Trophoblast cell (in vitro differentiated cells and primary cell): Measurements from ENCODE around the gene SRCIN1.
"Not testable (repeated sequence)": the region's sequence is repeated elsewhere in the genome, so short reads cannot be mapped to it uniquely, and the experiment has no call there.

Source experiments
- DNase-seq, 2 donors: peaks; one replicate each; pipeline ENCODE4 v3.0.0-alpha.2; 2016
- H2AFZ ChIP-seq: 2 replicates; pipeline ENCODE4 v1.6.1; 2013; ENCODE audit warnings: low read length, moderate library complexity, mild to moderate bottlenecking; ENCODE audit not compliant: insufficient read depth, poor library complexity
- H2AK5ac ChIP-seq: 2 replicates; pipeline ENCODE4 v1.6.1; 2013; ENCODE audit warnings: mild to moderate bottlenecking, low read length
- H2BK120ac ChIP-seq: 2 replicates; pipeline ENCODE4 v1.6.1; 2013; ENCODE audit warnings: low read length, mild to moderate bottlenecking, moderate library complexity; ENCODE audit not compliant: insufficient read depth, poor library complexity
- H2BK12ac ChIP-seq: 2 replicates; pipeline ENCODE4 v1.6.1; 2013; ENCODE audit warnings: mild to moderate bottlenecking, low read length, moderate library complexity
- H2BK5ac ChIP-seq: 2 replicates; pipeline ENCODE4 v1.6.1; 2013; ENCODE audit warnings: low read length, low read depth, moderate library complexity, mild to moderate bottlenecking; ENCODE audit not compliant: poor library complexity
- H3K14ac ChIP-seq: 2 replicates; pipeline ENCODE4 v1.6.1; 2013; ENCODE audit warnings: mild to moderate bottlenecking, low read length
- H3K18ac ChIP-seq: 2 replicates; pipeline ENCODE4 v1.6.1; 2013; ENCODE audit warnings: mild to moderate bottlenecking, low read length
- H3K23ac ChIP-seq: 2 replicates; pipeline ENCODE4 v1.6.1; 2013; ENCODE audit warnings: low read length
- H3K27ac ChIP-seq: 2 replicates; pipeline ENCODE4 v1.5.1; 2013; ENCODE audit warnings: low read depth, mild to moderate bottlenecking, inconsistent platforms, low read length, moderate library complexity
- H3K27me3 ChIP-seq: 2 replicates; pipeline ENCODE4 v1.6.1; 2013; ENCODE audit warnings: inconsistent platforms, mild to moderate bottlenecking, low read length, moderate library complexity; ENCODE audit not compliant: insufficient read depth
- H3K36me3 ChIP-seq, 2 experiments: 1 replicate in 1 of 2; 2 replicates in 1 of 2; pipeline ENCODE4 v1.6.1; 2013; ENCODE audit warnings: low read length in 2 of 2, mild to moderate bottlenecking in 2 of 2, moderate library complexity in 1 of 2; ENCODE audit not compliant: insufficient read depth in 2 of 2, control insufficient read depth in 1 of 2
- H3K4ac ChIP-seq: 2 replicates; pipeline ENCODE4 v1.6.1; 2013; ENCODE audit warnings: low read depth, mild to moderate bottlenecking, low read length, moderate library complexity
- H3K4me1 ChIP-seq, 2 experiments: 1 replicate in 1 of 2; 2 replicates in 1 of 2; pipeline ENCODE4 v1.6.1; 2013; ENCODE audit warnings: low read length in 2 of 2, mild to moderate bottlenecking in 2 of 2, moderate library complexity in 1 of 2; ENCODE audit not compliant: insufficient read depth in 2 of 2, control insufficient read depth in 1 of 2
- H3K4me2 ChIP-seq: 2 replicates; pipeline ENCODE4 v1.6.1; 2013; ENCODE audit warnings: inconsistent platforms, mild to moderate bottlenecking, low read length, moderate library complexity
- H3K4me3 ChIP-seq: 2 replicates; pipeline ENCODE4 v1.5.1; 2013; ENCODE audit warnings: mild to moderate bottlenecking, low read depth, low read length, inconsistent platforms
- H3K79me1 ChIP-seq: one replicate; pipeline ENCODE4 v1.6.1; 2013; ENCODE audit warnings: low read length
- H3K79me2 ChIP-seq: 2 replicates; pipeline ENCODE4 v1.6.1; 2013; ENCODE audit warnings: low read length, mild to moderate bottlenecking; ENCODE audit not compliant: control insufficient read depth, insufficient read depth, poor library complexity
- H3K9ac ChIP-seq: 2 replicates; pipeline ENCODE4 v1.6.1; 2013; ENCODE audit warnings: mild to moderate bottlenecking, low read length
- H3K9me3 ChIP-seq: 2 replicates; pipeline ENCODE4 v1.6.1; 2013; ENCODE audit warnings: low read depth, mild to moderate bottlenecking, control low read depth, inconsistent platforms, low read length; ENCODE audit not compliant: insufficient read depth
- H4K12ac ChIP-seq: 2 replicates; pipeline ENCODE4 v1.6.1; 2013; ENCODE audit warnings: low read depth, mild to moderate bottlenecking, low read length, moderate library complexity
- H4K8ac ChIP-seq: 2 replicates; pipeline ENCODE4 v1.6.1; 2013; ENCODE audit warnings: low read depth, mild to moderate bottlenecking, low read length, moderate library complexity
- H4K91ac ChIP-seq: one replicate; pipeline ENCODE4 v1.6.1; 2013; ENCODE audit warnings: low read depth, mild to moderate bottlenecking, low read length, moderate library complexity
- WGBS: extraction: QIAGEN DNeasy Blood & Tissue Kit; methylation state at CpG from one replicate; pipeline ENCODE4 v1.1.7; 2013; ENCODE audit warnings: missing lambda C conversion rate; ENCODE audit not compliant: insufficient read length, insufficient coverage; ENCODE audit errors: extremely low coverage; 5-methylcytosine and 5-hydroxymethylcytosine counted together

Gene SRCIN1

DNA sequence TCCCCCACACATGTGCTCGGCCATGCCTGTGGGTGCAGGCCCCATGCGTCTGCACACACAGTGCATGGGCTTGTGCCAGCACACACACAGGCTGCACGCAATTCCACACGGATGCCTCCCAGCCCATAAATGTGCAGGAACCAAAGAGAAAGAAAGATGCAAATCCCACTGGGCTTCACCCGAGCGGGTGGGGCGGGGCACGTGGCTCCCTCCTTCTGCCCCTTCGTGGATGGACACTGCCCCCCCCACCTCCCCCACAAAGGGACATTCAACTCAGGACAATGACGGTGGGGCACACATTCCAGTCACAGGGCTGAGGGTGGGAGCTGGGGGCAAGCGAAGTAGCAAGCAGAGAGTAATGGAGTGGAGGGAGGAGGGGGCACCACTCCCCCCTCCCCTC is 74.9 kb downstream of the SRCIN1 start:
- not testable (repeated sequence) for H4K8ac ChIP-seq, H3K4me3 ChIP-seq, H4K12ac ChIP-seq, H3K9ac ChIP-seq, H3K27me3 ChIP-seq, H2AK5ac ChIP-seq, H2BK12ac ChIP-seq, H3K23ac ChIP-seq, H3K79me2 ChIP-seq, H3K79me1 ChIP-seq, H3K4me2 ChIP-seq, H3K14ac ChIP-seq, H3K4me1 ChIP-seq, H3K36me3 ChIP-seq, H3K18ac ChIP-seq, H4K91ac ChIP-seq, H2BK120ac ChIP-seq, H3K4ac ChIP-seq, H2BK5ac ChIP-seq, H3K27ac ChIP-seq, DNase-seq, H2AFZ ChIP-seq, H3K9me3 ChIP-seq
- WGBS, result no CpG with 5 or more reads among the region's 11 CpGs

DNA sequence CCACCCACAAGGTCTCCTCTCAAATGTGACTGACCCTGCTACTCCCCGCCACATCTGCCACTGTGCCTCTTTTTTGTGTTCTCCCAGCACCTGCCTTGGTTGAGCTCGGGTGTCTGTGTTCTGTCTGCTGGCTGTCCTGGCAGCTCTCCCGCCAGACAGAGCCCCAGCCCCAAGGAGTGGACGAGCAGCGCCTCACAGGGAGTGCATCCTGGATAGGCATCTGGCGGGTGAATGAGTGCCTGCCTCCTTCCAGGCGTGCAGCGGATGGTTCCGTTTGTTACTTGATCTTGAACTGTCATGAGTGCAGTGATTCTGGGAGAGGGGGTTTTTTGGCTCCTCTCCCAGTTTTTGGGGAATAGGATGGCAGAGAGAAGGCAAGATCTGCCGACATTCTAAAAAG is 77.6 kb downstream of the SRCIN1 start:
- not testable (repeated sequence) for H3K79me2 ChIP-seq, H3K27me3 ChIP-seq, H3K27ac ChIP-seq, H4K8ac ChIP-seq, H3K79me1 ChIP-seq, H2AFZ ChIP-seq, H3K4me2 ChIP-seq, H3K4me1 ChIP-seq, H2BK5ac ChIP-seq, H2AK5ac ChIP-seq, H3K14ac ChIP-seq, DNase-seq, H3K4ac ChIP-seq, H3K18ac ChIP-seq, H2BK120ac ChIP-seq, H4K12ac ChIP-seq, H3K9me3 ChIP-seq, H2BK12ac ChIP-seq, H3K36me3 ChIP-seq, H3K23ac ChIP-seq, H3K4me3 ChIP-seq, H4K91ac ChIP-seq, H3K9ac ChIP-seq
- WGBS, result no CpG with 5 or more reads among the region's 10 CpGs

- H3K4me1 ChIP-seq, H4K12ac ChIP-seq, DNase-seq, H3K9ac ChIP-seq, H4K8ac ChIP-seq, H3K4me2 ChIP-seq, H3K79me1 ChIP-seq, H2BK12ac ChIP-seq, H3K4me3 ChIP-seq, H2BK120ac ChIP-seq, H3K27ac ChIP-seq, H3K36me3 ChIP-seq, H3K4ac ChIP-seq, H2BK5ac ChIP-seq, H2AFZ ChIP-seq, H2AK5ac ChIP-seq, H3K79me2 ChIP-seq, H3K9me3 ChIP-seq, H3K18ac ChIP-seq, H3K14ac ChIP-seq, H3K27me3 ChIP-seq, H3K23ac ChIP-seq, H4K91ac ChIP-seq: not testable (repeated sequence)
- WGBS, result no CpG with 5 or more reads among the region's 8 CpGs
Measured at GRCh38 chr17:38526526-38526925, 79.2 kb downstream of the SRCIN1 start.

DNA sequence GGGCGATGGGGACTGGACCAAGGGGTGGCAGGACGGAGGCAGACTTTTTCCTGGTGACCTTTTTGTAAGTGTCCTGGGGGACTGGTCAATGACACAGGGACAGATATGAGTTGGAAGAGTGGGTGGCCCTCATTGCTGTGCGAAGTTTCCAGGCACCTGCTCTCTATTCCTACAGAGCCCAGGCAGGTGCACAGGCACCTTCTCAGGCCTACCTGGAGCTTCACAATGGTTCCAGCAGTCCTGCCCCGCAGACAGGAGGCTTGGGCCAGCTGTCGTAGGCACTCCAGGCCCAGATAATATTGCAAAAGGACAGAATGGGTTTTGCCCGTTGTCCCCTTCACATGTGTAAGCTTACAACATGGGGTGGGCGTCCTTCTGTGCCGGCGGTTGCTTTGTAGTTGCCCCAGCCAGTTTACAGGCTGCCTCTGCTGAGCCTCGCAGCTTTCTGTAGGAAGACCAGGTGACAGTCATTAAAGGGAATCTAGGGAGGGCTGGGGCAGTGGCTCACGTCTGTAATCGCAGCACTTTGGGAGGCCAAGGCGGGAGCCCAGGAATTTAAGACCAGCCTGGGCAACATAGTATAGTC is 93.2 kb downstream of the SRCIN1 start:
- Histone ChIP-seq H3K18ac (no peak overlapping the region), H3K9ac (no peak overlapping the region), H2BK12ac (no peak overlapping the region), H3K27ac (no peak overlapping the region), H3K36me3 (no peaks in the 10 kb centered on the region), H3K4me3 (no peak overlapping the region), H3K79me2 (peaks cover 2% of the 10 kb centered on the region), H3K9me3 (peaks cover 3% of the 10 kb centered on the region), H4K12ac (no peak overlapping the region), H3K14ac (no peak overlapping the region), H3K27me3 (peaks cover 13% of the 10 kb centered on the region), H2BK5ac (no peak overlapping the region), H3K4me1 (peaks cover 23 to 26% of the 10 kb centered on the region in 2 experiments), H3K23ac (no peak overlapping the region), H3K4ac (no peak overlapping the region), H2BK120ac (no peak overlapping the region), H3K4me2 (no peak overlapping the region), H2AK5ac (no peak overlapping the region), H4K8ac (no peak overlapping the region), H3K79me1 (peaks cover 7% of the 10 kb centered on the region), H2AFZ (no peak overlapping the region), H4K91ac (no peak overlapping the region)
- no peak for DNase-seq
- no CpG with 5 or more reads among the region's 13 CpGs for WGBS
